ENCODE data around the gene NTM.

NTM gene

DNA sequence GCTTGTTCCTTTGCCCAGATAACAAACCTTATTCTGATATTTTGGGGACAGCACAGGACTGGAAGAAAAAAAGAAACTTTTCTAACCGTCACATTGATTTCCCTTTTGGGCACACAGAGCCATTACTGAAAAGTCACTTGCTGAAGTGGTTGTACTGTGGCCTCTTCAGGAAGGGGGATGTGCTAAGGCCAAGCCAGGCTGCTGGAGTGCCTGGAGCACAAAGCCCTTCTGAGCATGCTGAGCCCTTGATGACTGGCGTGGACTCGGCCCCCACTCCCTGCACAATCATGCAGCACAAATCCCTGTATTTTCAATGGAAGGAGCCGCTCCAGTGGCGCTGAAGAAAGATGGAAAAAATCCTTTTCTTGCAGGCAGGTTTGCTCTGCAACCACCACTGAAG lies 164.2 kb downstream of the NTM start:
- DNase-seq (ENCODE audit: low read depth) = no peak

DNA sequence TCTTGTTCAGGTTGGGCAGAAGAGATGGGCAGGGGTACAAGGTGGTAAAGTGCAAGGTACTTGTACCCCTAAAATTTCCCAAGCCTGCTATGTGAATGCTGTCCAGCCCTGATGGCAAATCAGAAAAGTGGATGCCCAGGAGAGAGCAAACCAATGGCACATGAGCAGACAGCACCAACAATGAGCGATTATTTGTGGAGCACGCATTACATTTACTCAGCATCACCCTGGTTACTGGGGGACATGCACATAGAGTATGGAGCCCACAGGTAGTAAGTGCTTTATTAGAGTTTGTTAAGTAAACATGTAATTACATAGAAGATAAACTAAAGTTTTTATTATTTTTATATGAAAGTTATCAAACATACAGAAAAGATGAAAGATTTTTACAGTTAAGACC lies 165.7 kb downstream of the NTM start:
- no peak for DNase-seq (ENCODE audit: low read depth)
- no peak overlapping the region for H3K4me3 ChIP-seq (ENCODE audit: low read depth, low read length)

More for the DNA sequence above, 164.2 kb downstream of the NTM start:
- no peak overlapping the region for H3K4me3 ChIP-seq (ENCODE audit: low read depth, low read length)

DNA sequence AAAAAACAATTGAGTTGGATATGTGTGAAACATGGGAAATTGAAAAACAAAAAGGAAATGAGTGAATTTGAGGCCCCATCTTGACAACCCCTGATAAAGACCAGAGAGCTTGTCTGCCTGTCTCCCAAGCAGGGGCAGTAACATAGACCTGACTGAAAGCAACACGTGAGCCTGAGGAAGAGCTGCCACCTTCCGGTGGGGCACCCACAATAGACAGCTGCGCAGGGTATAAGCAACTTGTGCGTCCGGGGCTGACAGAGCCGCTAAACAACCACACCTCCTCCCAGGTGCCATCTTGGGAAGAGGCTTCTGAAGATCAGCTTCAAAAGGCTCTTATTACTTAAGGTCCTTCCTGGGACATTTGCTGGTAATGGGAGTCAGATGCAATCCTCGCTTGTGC lies 166.8 kb downstream of the NTM start:
- no peak overlapping the region for H3K4me3 ChIP-seq (ENCODE audit: low read depth, low read length)
- no peak for DNase-seq (ENCODE audit: low read depth)

DNA sequence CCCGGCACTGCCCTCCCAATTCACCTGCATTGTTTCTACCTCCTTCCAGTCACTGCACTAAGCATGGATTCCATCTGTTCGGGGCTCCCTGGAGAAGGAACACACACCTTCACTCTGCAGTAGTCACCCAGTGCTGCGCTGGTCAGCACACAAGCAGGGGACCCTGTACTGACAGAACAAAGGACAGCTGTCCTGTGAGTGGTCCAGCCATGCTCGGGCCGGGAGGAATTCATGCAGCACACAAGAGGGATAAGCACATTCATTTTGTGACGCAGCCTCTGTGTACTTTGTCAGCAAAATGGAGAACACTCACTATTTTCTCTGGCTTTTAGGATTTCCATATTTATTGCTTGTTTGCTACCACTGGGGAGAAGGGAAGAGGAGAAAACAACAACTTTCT lies 167.3 kb downstream of the NTM start:
- no peak overlapping the region for H3K4me3 ChIP-seq (ENCODE audit: low read depth, low read length)
- no peak for DNase-seq (ENCODE audit: low read depth)

DNA sequence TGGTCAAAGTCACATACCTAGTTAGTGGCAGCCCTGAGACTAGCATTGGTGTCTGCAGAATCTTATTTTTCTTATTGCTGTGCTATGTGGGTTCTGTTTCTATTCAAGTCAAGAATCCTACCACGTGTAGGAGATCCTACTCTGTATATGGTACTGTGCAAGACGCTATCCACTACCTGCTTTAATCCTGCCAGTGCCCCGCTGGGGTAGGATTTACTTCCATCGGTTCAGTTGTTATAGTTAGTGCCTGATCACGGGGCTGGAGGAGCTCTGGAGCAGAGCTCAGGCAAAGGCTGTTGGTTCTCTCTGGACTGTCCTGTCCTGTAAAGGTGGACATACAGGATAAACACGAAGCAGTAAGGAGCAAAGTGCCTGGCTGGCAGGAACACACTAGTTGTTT lies 167.9 kb downstream of the NTM start:
- no peak overlapping the region for H3K4me3 ChIP-seq (ENCODE audit: low read depth, low read length)
- no peak for DNase-seq (ENCODE audit: low read depth)

DNA sequence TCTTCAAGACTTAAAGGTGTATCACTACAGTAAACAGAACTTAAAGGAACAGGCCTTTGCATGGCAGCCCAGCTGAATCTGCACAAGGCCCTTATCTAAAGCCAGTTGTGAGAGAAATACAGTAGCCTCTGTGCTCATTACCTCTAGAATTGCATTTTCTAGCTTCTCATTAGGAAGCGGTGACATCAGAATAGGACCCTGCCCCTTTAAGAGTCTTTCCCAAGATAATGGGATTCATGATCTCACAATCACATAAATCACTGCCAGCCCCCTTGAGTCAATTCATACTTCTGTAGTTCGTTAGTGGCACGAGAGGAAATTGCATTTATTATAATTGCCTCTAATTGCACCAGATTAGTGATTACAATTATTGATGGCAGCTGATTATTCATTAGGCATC lies 170.3 kb downstream of the NTM start:
- H3K4me3 ChIP-seq (ENCODE audit: low read depth, low read length) = no peak overlapping the region
- DNase-seq (ENCODE audit: low read depth) = no peak

DNA sequence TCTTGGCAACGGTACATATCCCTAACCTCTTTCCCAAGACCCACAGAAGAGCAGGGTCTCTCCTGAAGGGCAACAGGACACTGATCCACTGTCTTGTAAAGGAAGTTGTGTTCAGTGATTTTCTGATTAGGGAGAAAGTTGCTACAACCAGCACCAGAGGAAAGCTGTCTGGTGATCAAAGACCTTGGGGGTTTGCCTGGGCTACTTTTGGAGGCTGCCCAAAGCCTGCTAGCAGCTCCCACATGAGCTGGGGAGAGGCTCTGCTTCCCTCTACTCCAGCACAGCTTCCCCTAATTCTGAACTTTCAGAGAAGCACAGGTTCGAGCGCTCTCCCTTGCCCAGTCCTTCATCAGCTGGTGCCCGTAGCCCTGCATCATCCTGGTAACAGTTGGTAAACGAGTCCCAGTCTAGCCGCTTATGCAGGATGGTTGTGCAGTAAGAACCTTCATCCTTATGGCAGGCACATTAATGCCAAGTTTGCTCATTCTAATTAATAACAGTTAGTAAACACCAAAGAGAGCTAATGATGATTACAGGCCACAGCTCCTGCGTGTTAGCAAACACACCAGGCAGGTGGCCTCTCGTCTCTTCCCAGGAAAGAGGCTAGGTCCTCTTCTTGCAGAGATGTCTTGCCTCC lies 173.1 kb downstream of the NTM start:
- H3K4me3 ChIP-seq (ENCODE audit: low read depth, low read length) = no peak overlapping the region
- DNase-seq (ENCODE audit: low read depth) = no peak

DNA sequence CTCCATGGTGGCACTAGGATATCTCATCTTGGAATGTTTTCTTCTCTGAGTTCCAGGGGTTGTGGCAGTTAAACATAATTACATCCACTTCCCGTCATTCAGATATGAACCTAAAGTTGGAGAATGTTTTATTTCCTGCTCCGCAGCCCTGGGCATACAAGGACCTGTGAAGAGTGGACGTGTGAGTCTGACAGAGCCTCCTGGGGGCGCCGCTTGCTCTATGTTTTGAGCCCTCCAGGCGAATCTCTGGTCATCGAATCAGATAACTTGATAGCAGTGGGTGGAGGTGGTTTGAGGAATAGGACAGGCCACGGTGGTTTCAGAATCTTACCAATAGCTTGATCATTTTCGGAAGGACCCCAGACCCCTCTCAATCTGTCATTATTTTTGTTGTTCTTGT lies 174.2 kb downstream of the NTM start:
- H3K4me3 ChIP-seq (ENCODE audit: low read depth, low read length) = no peak overlapping the region
- DNase-seq (ENCODE audit: low read depth) = no peak

DNA sequence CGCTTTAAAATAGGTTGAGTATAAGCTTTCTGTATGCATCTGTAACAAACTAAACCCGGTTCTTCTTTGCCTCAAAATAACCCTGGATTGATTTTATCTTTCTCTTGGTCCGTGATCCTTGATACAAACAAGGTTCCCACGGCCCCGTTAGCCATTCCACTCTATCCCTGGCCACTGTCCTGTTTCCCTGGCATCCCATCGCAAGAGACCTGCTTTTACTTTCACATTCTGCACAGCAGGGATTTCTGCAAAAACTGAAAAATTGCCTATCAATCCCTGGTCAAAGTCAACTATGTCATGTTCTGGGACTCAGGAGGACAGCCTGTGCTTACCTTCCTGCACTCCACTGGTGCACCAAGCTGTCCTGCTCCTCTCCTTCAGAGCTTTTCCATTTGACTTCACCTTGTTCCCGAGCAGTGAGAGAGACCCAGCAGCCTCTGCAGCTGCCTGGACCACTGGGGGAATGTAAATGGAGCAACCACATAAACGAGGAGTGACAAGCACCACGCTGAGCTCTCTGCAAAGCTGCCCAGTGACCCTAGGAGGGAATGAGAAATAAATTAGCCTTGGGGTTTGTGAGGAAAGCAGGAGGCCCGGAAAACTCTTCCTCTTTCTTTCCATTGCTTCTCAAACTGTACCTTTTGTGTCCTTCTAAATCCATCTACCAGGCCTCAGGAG lies 175.9 kb downstream of the NTM start:
- no peak for DNase-seq (ENCODE audit: low read depth)
- peak overlapping the region; percentile 9 for H3K4me3 ChIP-seq (ENCODE audit: low read depth, low read length)

DNA sequence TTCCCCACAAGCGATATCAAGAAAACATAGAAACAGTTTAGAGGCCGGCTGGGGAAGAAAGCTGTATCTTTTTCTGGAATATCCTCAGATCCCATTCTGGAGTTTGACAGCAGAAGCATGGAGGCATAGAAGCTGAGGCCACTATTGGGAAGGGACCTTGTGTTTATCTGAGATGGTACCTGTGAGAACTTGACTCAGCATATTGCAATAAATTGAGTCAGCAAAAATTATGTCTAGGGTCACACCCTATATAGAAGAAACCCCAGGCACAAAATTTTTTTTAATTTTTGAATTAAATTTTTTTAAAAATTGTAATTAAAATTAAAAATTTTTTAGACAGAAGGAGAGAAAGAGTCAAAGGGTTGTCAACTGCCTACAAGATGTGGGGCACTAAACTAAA lies 178.7 kb downstream of the NTM start:
- H3K4me3 ChIP-seq (ENCODE audit: low read depth, low read length) = no peak overlapping the region
- DNase-seq (ENCODE audit: low read depth) = no peak

DNA sequence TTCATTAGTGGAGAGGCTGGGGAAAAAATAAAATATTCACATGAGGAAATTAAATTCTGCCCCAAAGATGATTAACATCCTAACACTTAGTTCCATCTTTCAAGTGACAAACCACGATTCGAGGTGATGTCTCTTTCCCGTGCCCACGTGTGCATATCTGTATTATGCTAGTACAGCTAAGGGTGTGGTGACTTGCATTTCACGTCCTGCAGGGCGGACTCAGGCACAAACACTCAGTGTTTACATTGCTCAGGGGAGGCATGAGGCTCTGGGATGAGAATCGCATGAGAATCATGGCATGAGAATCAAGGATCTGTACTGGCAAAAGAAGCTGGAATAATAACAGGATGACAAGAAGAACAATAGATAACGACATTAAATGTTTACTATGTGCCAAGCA lies 179.4 kb downstream of the NTM start:
- no peak overlapping the region for H3K4me3 ChIP-seq (ENCODE audit: low read depth, low read length)
- DNase-seq (ENCODE audit: low read depth) = no peak

DNA sequence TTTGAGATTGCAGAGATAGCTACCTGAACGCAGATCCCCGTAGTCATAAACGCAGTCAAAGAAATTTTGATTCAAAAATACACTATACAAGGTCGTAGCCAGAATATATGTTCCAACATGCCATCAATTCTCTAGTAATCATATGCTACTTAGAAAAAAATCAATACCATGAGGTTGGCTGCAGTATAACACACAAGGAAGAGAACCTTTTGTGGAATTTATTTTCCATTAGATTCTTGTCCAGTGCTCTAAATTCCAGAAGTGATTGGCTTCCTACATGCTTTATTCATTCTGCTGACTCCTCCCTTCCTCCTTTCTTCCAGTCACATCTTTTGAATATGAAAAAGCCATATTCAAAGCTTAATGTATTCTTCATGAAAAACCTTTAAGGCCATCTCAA lies 189.9 kb downstream of the NTM start:
- no peak for DNase-seq (ENCODE audit: low read depth)
- no peak overlapping the region for H3K4me3 ChIP-seq (ENCODE audit: low read depth, low read length)

DNA sequence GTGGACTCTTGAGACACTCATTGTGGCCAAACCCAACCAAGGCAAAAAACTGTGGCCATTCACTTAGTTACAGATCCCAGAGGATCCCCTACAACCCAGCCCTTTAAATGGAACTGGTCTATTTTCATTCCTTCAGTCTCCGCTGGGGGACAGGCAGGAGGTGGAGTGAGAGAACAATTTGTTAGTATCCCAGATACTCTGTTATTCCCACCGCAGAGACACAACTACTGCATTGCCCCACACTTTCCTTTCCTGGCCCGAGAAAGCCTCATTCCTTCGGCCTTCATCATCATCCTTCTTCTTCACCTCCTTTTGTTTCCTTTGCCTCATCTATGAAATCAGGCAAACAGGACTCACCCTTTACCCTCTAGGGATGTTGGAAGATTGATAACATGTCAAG lies 191.1 kb downstream of the NTM start:
- no peak overlapping the region for H3K4me3 ChIP-seq (ENCODE audit: low read depth, low read length)
- DNase-seq (ENCODE audit: low read depth) = no peak

DNA sequence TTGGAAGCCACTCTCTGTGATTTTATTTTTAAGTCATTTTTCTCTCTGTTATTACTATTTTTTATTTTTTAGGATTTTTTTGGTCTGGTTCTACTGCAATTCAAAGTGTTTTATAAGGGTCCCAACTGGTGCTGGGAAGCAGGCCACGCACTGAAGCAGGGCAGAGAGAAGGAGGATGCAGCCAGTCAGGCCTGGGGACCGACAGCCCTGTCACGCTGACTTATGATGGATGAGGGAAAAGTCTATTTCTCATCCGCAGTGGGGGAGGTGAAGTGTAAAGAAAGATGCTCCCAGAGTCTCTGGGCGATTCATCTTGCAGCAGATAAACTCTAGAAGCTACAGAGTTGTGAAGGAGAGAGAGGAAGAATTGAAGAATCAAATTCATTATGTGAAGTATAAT lies 191.6 kb downstream of the NTM start:
- no peak overlapping the region for H3K4me3 ChIP-seq (ENCODE audit: low read depth, low read length)

DNA sequence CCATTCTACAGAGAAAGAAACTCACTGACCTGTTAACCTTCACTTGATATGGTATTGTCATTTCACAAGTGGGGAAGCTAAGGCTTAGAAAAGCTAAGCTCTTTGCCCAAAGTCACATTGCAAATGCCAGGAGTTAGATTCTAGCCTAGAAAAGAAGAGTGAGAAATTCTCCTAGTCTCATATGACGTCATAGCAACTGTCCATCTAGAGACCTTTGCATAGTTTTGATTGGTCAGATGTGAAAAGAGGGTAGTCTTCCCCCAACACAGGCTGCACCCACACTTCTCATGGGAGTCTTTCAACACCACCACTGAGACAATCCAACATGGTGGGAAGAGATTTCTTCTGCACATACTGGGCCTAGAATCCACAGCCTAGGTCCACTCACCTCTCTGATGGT lies 197.9 kb downstream of the NTM start:
- DNase-seq (ENCODE audit: low read depth) = no peak
- H3K4me3 ChIP-seq (ENCODE audit: low read depth, low read length) = no peak overlapping the region

More for the DNA sequence above, 191.6 kb downstream of the NTM start:
- no peak for DNase-seq (ENCODE audit: low read depth)

DNA sequence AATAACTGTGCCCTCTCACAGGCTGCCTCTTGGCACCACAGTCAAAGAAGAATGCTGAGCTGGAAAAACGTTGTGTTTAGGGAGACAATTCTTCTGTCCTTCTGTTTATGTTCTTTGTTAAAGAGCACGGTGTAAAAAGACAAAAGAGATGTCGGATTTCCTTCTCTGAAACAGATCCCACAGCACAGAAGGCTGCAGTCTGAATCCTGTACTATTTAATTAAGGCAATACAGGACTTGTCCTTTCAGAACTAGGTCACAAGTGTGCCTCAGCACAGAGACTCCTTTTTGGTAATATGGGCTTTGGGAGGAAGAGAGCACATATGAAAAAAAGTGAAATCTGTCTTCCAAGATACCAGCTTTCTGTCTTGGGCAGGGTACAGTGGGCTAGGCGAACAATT lies 201.2 kb downstream of the NTM start:
- DNase-seq (ENCODE audit: low read depth) = no peak
- H3K4me3 ChIP-seq (ENCODE audit: low read depth, low read length) = no peak overlapping the region

DNA sequence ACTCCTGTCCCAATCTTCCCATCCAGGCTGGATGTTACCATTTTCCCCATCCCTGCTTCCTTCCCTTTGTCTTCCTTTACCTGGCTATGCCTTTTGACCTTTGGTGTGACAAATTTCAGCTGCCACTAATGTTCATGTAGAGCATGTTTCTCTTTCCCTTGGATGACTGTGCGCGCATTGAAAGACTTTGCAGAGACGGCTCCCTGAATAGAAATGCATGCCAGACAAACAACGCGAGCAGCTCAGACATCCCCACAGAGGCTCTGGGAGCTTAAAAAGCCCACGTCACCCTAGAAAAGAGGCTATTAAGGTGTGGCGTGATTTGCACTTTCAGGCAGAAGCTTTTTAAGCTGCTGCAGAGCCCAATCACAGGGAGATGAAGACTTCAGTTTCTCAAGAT lies 202.0 kb downstream of the NTM start:
- no peak overlapping the region for H3K4me3 ChIP-seq (ENCODE audit: low read depth, low read length)
- no peak for DNase-seq (ENCODE audit: low read depth)

DNA sequence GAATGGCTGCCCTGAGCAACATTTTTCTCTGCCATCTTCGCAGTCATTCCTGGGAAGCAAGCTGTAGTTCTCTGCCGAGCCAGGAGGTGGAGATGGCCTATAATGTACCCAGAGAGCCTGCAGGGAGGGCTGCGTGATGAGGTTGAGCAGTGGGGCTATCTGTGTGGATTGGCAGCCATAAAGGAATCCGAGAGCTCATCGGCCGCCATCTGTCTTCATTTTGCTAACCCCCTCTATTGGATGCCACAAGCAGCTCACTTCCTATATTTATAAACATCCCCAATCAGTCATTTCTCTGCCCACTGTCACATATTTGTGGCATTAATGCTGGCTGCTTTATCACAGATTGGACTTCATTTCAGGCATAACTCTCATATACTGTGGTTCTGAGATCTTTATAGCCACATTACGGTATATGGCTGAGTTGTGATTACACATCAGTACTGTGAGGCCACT lies 209.5 kb downstream of the NTM start:
- peak; percentile 39 for DNase-seq (ENCODE audit: low read depth)
- no peak overlapping the region for H3K4me3 ChIP-seq (ENCODE audit: low read depth, low read length)

DNA sequence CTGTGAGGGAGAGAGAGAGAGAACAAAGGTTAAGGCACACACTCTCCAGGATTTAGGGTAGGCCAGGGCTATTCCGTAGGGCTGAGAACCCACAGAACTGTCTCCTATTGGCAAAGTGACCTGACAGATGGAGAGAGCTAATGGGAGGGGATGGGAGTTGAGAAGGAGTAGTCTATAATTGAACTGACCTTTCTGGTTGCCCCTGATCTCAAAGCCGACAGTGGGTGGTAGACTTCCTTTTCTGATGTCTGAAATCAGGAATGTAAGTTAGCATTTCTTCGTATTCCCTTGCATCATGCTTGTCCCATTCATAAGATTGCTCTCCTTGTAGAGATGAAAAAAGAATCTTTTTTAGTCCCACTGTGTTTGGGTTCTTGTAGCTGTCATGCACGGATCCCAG lies 210.1 kb downstream of the NTM start:
- no peak overlapping the region for H3K4me3 ChIP-seq (ENCODE audit: low read depth, low read length)
- DNase-seq (ENCODE audit: low read depth) = no peak

DNA sequence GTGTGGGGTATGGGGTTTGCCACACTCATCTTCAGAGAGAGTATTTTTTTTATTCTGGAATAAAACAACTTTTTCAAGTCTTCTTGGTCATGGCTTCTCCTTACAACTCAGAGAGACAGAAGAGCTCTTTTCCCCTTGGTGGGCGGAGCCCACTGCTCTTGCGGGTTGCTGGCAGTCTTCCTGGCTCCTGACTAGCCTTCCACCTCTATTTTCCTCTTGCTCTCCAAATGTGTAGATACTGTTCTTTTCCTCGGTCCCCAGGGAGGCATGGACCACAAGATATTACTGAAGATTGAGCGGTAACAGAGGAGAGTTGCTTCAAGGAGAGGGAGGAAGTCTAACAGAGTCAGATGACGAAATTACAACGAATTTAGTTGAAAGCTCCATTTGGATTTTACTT lies 210.6 kb downstream of the NTM start:
- H3K4me3 ChIP-seq (ENCODE audit: low read depth, low read length) = no peak overlapping the region
- DNase-seq (ENCODE audit: low read depth) = no peak

DNA sequence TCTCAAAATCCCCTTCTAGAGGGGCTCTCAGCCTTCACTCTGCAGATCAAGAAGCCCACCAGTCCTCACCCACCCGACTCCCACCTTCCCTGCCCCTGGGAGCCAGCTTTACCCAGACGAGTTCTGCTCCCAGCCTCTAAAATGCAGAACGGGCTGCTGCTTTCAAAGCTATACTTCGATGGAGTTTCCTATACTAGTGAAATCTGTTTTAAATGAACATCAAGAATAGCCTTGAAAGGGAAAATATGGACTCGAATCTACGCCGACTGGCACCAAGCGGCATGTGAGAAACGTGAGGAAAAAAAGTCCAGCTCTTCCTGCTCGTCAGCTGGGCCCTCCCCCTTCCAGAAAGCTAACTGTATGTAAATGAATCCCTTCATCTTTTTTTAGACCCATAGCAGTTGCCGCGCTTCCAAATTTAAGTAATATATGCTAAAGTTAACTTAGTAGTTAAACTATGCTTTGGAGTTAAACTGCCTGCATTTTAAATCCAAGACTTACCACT lies 211.7 kb downstream of the NTM start:
- no peak overlapping the region for H3K4me3 ChIP-seq (ENCODE audit: low read depth, low read length)

More for the DNA sequence above, 211.7 kb downstream of the NTM start:
- no peak for DNase-seq (ENCODE audit: low read depth)

Measured in skeletal muscle cell (primary cell).